K562 (cell line): Measurements from ENCODE around the gene GPR78. TPM values are rescaled to one million over a fixed set of nuclear protein-coding genes. Genes with fewer than 3 reads are reported as not detected.

Experiments
- CBX8 ChIP-seq: fragments of 200-600 bp; sonication (generic); IDR thresholded peaks from 2 replicates; pipeline ENCODE4 v1.6.1; 2012; ENCODE audit warnings: borderline replicate concordance, mixed run types, low read depth, mild to moderate bottlenecking, moderate library complexity, mixed read lengths, low read length, control low read depth, inconsistent platforms; ENCODE audit not compliant: poor library complexity, severe bottlenecking; ENCODE audit errors: extremely low read depth
- COPS2 ChIP-seq: fragments of 450-650 bp; conservative IDR thresholded peaks from 2 replicates; pipeline ENCODE4 v1.6.1; 2016; ENCODE audit warnings: mild to moderate bottlenecking, moderate library complexity
- GABPB2 ChIP-seq: fragments of 250-450 bp; sonication (Bioruptor Pico); conservative IDR thresholded peaks from 2 replicates; pipeline ENCODE4 v1.5.1; 2021; ENCODE audit warnings: mild to moderate bottlenecking
- MAFG ChIP-seq: fragments of 450-650 bp; conservative IDR thresholded peaks from 2 replicates; pipeline ENCODE4 v1.6.1; 2016; ENCODE audit warnings: missing genetic modification characterization, missing compliant biosample characterization
- MEF2D ChIP-seq: conservative IDR thresholded peaks from 2 replicates; pipeline ENCODE4 v1.6.1; 2016; ENCODE audit warnings: low read depth, missing genetic modification characterization, missing compliant biosample characterization
- NONO ChIP-seq, 2 experiments: fragments of 200-400 bp in 1 of 2; fragments of 450-650 bp in 1 of 2; formaldehyde crosslinking in 1 of 2; IDR thresholded peaks; 2 replicates each; pipeline ENCODE4 v1.6.1; 2017; ENCODE audit warnings: low read depth in 2 of 2, mild to moderate bottlenecking in 2 of 2, moderate library complexity in 2 of 2, low read length in 1 of 2
- NRF1 ChIP-seq, 2 experiments: fragments of 450-650 bp; IDR thresholded peaks in 1 of 2; conservative IDR thresholded peaks in 1 of 2; 2 replicates each; pipeline ENCODE4 v1.6.1; 2014; ENCODE audit warnings: mild to moderate bottlenecking in 2 of 2
- PHB ChIP-seq: fragments of 250-450 bp; sonication (Bioruptor Pico); IDR thresholded peaks from 2 replicates; pipeline ENCODE4 v1.5.0; 2021
- RUNX1 ChIP-seq: sonication (generic); IDR thresholded peaks from 2 replicates; pipeline ENCODE4 v1.6.1; 2016; ENCODE audit warnings: antibody characterized with exemption, low read depth
- SREBF1 ChIP-seq: fragments of 150-350 bp; IDR thresholded peaks from 2 replicates; pipeline ENCODE4 v1.6.1; 2014; ENCODE audit warnings: antibody characterized with exemption, low read depth, low read length, borderline replicate concordance
- ZBTB8A ChIP-seq: fragments of 450-650 bp; IDR thresholded peaks from 2 replicates; pipeline ENCODE4 v1.6.1; 2018; ENCODE audit warnings: mild to moderate bottlenecking, moderate library complexity; ENCODE audit not compliant: partially characterized antibody
- ZFP30 ChIP-seq: fragments of 250-450 bp; sonication (Bioruptor Pico); IDR thresholded peaks from 2 replicates; pipeline ENCODE4 v1.8.0; 2022; ENCODE audit warnings: moderate library complexity, mild to moderate bottlenecking, inconsistent platforms, borderline replicate concordance
- ZNF133 ChIP-seq: fragments of 250-450 bp; sonication (Bioruptor Pico); IDR thresholded peaks from 2 replicates; pipeline ENCODE4 v1.4.0; 2020; ENCODE audit warnings: mild to moderate bottlenecking
- ZNF140 ChIP-seq: fragments of 250-450 bp; sonication (Bioruptor Pico); IDR thresholded peaks from 2 replicates; pipeline ENCODE4 v1.8.0; 2021; ENCODE audit warnings: moderate library complexity, mild to moderate bottlenecking, inconsistent platforms
- ZNF583 ChIP-seq: fragments of 250-450 bp; sonication (Bioruptor Pico); IDR thresholded peaks from 2 replicates; pipeline ENCODE4 v1.4.0; 2020
- ZNF830 ChIP-seq: fragments of 250-450 bp; sonication (Bioruptor Pico); IDR thresholded peaks from 2 replicates; pipeline ENCODE4 v1.5.0; 2021; ENCODE audit warnings: mild to moderate bottlenecking
- ZSCAN32 ChIP-seq: fragments of 450-650 bp; formaldehyde crosslinking; IDR thresholded peaks from 2 replicates; pipeline ENCODE4 v1.4.0; 2020; ENCODE audit warnings: mild to moderate bottlenecking, moderate library complexity
- polyA plus RNA-seq, 8 experiments: library from polyadenylated mRNA; depleted of rRNA in 4 of 8; stranded (reverse) in 5 of 8; unstranded in 3 of 8; fragments of >200 nt; fragmentation: Nextera tagmentation in 2 of 8; fragmentation: Illumina TruSeq in 1 of 8; extraction: Ambion mirVana in 2 of 8; extraction: Trizol in 1 of 8; gene quantifications; 2 replicates each; pipeline versions ENCODE4 v1.2.1 to v1.2.3, GENCODE V29; 2011 to 2014; ENCODE audit warnings: inconsistent platforms in 1 of 8, missing spikeins in 1 of 8
- total RNA-seq, 7 experiments: library from RNA; depleted of rRNA in 6 of 7; stranded (reverse); fragments of >200 nt in 6 of 7; fragmentation: Illumina TruSeq in 2 of 7; extraction: Trizol in 2 of 7; gene quantifications; 2 replicates each; pipeline versions ENCODE4 v1.2.1 to v1.2.3, GENCODE V29; 2011 to 2021; ENCODE audit warnings: low replicate concordance in 1 of 7
- TF ChIP-seq, protein P1 (sequence below): fragments of 250-450 bp; sonication (Bioruptor Pico); IDR thresholded peaks from 2 replicates; pipeline ENCODE4 v1.9.0; 2021; ENCODE audit warnings: mild to moderate bottlenecking, inconsistent platforms
- TF ChIP-seq, protein P2 (sequence below): sonication (generic); formaldehyde crosslinking; IDR thresholded peaks from 2 replicates; pipeline ENCODE4 v1.8.1; 2023; ENCODE audit warnings: mild to moderate bottlenecking, missing genetic modification reagents
- TF ChIP-seq, protein P3 (sequence below): fragments of 450-650 bp; formaldehyde crosslinking; IDR thresholded peaks from 2 replicates; pipeline ENCODE4 v1.4.0; 2020; ENCODE audit warnings: mild to moderate bottlenecking, moderate library complexity
- TF ChIP-seq, protein P4 (sequence below): sonication (generic); formaldehyde crosslinking; IDR thresholded peaks from 2 replicates; pipeline ENCODE4 v1.8.0; 2023; ENCODE audit warnings: mild to moderate bottlenecking, missing genetic modification reagents

GPR78 gene
- total and polyA plus RNA-seq, 9 of the 15 experiments (the other 6 are each of a cell fraction or from before 2014, with no cell fraction given), result 0.04 to 0.13 (median 0.07) TPM; not detected in 4

GRCh38 chr4:8547108-8547911 lies 32.9 kb upstream of the GPR78 start (continued):
- TF ChIP-seq, protein P1, sequence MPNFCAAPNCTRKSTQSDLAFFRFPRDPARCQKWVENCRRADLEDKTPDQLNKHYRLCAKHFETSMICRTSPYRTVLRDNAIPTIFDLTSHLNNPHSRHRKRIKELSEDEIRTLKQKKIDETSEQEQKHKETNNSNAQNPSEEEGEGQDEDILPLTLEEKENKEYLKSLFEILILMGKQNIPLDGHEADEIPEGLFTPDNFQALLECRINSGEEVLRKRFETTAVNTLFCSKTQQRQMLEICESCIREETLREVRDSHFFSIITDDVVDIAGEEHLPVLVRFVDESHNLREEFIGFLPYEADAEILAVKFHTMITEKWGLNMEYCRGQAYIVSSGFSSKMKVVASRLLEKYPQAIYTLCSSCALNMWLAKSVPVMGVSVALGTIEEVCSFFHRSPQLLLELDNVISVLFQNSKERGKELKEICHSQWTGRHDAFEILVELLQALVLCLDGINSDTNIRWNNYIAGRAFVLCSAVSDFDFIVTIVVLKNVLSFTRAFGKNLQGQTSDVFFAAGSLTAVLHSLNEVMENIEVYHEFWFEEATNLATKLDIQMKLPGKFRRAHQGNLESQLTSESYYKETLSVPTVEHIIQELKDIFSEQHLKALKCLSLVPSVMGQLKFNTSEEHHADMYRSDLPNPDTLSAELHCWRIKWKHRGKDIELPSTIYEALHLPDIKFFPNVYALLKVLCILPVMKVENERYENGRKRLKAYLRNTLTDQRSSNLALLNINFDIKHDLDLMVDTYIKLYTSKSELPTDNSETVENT (CRISPR knock-in tag), result no peak
- no peak for TF ChIP-seq CBX8
- peak in 1 of 2 experiments; percentile 46; a peak in 2 of 4 replicates for TF ChIP-seq NRF1 (conservative IDR thresholded peaks at IDR 0.05 in 1 of 2, IDR thresholded peaks at IDR 0.05 in 1 of 2)
- TF ChIP-seq MAFG (tag), result peak; percentile 95
- no peak for TF ChIP-seq ZNF140 (CRISPR knock-in tag)
- TF ChIP-seq MEF2D (tag), result no peak
- TF ChIP-seq ZNF583 (CRISPR knock-in tag), result no peak
- no peak for TF ChIP-seq ZSCAN32
- TF ChIP-seq, protein P2, sequence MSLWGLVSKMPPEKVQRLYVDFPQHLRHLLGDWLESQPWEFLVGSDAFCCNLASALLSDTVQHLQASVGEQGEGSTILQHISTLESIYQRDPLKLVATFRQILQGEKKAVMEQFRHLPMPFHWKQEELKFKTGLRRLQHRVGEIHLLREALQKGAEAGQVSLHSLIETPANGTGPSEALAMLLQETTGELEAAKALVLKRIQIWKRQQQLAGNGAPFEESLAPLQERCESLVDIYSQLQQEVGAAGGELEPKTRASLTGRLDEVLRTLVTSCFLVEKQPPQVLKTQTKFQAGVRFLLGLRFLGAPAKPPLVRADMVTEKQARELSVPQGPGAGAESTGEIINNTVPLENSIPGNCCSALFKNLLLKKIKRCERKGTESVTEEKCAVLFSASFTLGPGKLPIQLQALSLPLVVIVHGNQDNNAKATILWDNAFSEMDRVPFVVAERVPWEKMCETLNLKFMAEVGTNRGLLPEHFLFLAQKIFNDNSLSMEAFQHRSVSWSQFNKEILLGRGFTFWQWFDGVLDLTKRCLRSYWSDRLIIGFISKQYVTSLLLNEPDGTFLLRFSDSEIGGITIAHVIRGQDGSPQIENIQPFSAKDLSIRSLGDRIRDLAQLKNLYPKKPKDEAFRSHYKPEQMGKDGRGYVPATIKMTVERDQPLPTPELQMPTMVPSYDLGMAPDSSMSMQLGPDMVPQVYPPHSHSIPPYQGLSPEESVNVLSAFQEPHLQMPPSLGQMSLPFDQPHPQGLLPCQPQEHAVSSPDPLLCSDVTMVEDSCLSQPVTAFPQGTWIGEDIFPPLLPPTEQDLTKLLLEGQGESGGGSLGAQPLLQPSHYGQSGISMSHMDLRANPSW (CRISPR knock-in tag), result no peak
- no peak for TF ChIP-seq RUNX1
- TF ChIP-seq, protein P3, sequence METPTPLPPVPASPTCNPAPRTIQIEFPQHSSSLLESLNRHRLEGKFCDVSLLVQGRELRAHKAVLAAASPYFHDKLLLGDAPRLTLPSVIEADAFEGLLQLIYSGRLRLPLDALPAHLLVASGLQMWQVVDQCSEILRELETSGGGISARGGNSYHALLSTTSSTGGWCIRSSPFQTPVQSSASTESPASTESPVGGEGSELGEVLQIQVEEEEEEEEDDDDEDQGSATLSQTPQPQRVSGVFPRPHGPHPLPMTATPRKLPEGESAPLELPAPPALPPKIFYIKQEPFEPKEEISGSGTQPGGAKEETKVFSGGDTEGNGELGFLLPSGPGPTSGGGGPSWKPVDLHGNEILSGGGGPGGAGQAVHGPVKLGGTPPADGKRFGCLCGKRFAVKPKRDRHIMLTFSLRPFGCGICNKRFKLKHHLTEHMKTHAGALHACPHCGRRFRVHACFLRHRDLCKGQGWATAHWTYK (CRISPR knock-in tag), result no peak
- no peak for TF ChIP-seq SREBF1
- TF ChIP-seq GABPB2 (CRISPR knock-in tag), result no peak
- no peak for TF ChIP-seq ZFP30 (CRISPR knock-in tag)
- TF ChIP-seq ZBTB8A, result no peak
- TF ChIP-seq COPS2, result no peak
- TF ChIP-seq ZNF133 (CRISPR knock-in tag), result no peak
- no peak for TF ChIP-seq ZNF830 (CRISPR knock-in tag)
- TF ChIP-seq, protein P4, sequence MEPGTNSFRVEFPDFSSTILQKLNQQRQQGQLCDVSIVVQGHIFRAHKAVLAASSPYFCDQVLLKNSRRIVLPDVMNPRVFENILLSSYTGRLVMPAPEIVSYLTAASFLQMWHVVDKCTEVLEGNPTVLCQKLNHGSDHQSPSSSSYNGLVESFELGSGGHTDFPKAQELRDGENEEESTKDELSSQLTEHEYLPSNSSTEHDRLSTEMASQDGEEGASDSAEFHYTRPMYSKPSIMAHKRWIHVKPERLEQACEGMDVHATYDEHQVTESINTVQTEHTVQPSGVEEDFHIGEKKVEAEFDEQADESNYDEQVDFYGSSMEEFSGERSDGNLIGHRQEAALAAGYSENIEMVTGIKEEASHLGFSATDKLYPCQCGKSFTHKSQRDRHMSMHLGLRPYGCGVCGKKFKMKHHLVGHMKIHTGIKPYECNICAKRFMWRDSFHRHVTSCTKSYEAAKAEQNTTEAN (CRISPR knock-in tag), result no peak
- no peak for TF ChIP-seq PHB (CRISPR knock-in tag)
- no peak for TF ChIP-seq NONO (IDR thresholded peaks at IDR 0.05; ENCODE audit: low read depth in 2 of 2, low read length in 1 of 2)
